HepG2 (cell line): ENCODE measurements around the gene HSCB. TPM values are rescaled to one million over a fixed set of nuclear protein-coding genes. Genes with fewer than 3 reads are reported as not detected.

ENCODE experiments used
- ASH2L ChIP-seq: fragments of 300-600, 200-600 bp; sonication (generic); IDR thresholded peaks from 2 replicates; pipeline ENCODE4 v1.7.0; 2017; ENCODE audit warnings: low read depth, mild to moderate bottlenecking, moderate library complexity, mixed read lengths, low read length; ENCODE audit not compliant: insufficient read length
- BRCA1 ChIP-seq: sonication (generic); formaldehyde crosslinking; IDR thresholded peaks from 2 replicates; pipeline ENCODE4 v1.4.0; 2020; ENCODE audit warnings: missing genetic modification reagents
- HCFC1 ChIP-seq: fragments of 150-350 bp; IDR thresholded peaks from 2 replicates; pipeline ENCODE4 v1.6.1; 2014; ENCODE audit warnings: low read depth, low read length
- RBFOX2 ChIP-seq: fragments of 200-400 bp; formaldehyde crosslinking; IDR thresholded peaks from 2 replicates; pipeline ENCODE4 v1.6.1; 2017; ENCODE audit warnings: low read depth, mild to moderate bottlenecking, low read length
- SAFB2 ChIP-seq: sonication (generic); formaldehyde crosslinking; IDR thresholded peaks from 2 replicates; pipeline ENCODE4 v1.5.1; 2020; ENCODE audit warnings: missing genetic modification reagents, low read depth, mild to moderate bottlenecking, borderline replicate concordance
- TEAD3 ChIP-seq: optimal IDR thresholded peaks from 2 replicates; pipeline ENCODE3; 2016; ENCODE audit warnings: borderline replicate concordance
- ZC3H13 ChIP-seq: sonication (generic); formaldehyde crosslinking; IDR thresholded peaks from 2 replicates; pipeline ENCODE4 v1.8.1; 2023; ENCODE audit warnings: mild to moderate bottlenecking, missing genetic modification reagents, moderate library complexity
- ZFP82 ChIP-seq: sonication (generic); formaldehyde crosslinking; IDR thresholded peaks from 2 replicates; pipeline ENCODE4 v1.5.1; 2020; ENCODE audit warnings: mild to moderate bottlenecking, missing genetic modification reagents, borderline replicate concordance
- ZNF567 ChIP-seq: sonication (generic); formaldehyde crosslinking; IDR thresholded peaks from 2 replicates; pipeline ENCODE4 v1.8.1; 2023; ENCODE audit warnings: mild to moderate bottlenecking, missing genetic modification reagents, borderline replicate concordance
- ZNF777 ChIP-seq: sonication (generic); formaldehyde crosslinking; IDR thresholded peaks from 2 replicates; pipeline ENCODE4 v1.4.0; 2020; ENCODE audit warnings: missing genetic modification reagents
- polyA plus RNA-seq, 8 experiments: library from polyadenylated mRNA; depleted of rRNA in 3 of 8; stranded (reverse) in 7 of 8; unstranded in 1 of 8; fragments of >200 nt; fragmentation: Illumina TruSeq in 4 of 8; extraction: Trizol in 4 of 8; gene quantifications; 2 replicates each; pipeline versions ENCODE4 v1.2.1 to v1.2.3, GENCODE V29; 2011 to 2016; ENCODE audit warnings: low read depth in 4 of 8, missing spikeins in 1 of 8, mixed read lengths in 1 of 8; ENCODE audit not compliant: insufficient read depth in 1 of 8
- total RNA-seq, 5 experiments: library from RNA; depleted of rRNA; stranded (reverse); fragments of >200 nt; fragmentation: Illumina TruSeq; extraction: Trizol; gene quantifications; 2 replicates each; pipeline ENCODE4 v1.2.3, GENCODE V29; 2016; ENCODE audit warnings: low read depth in 1 of 5
- TF ChIP-seq, protein P1 (sequence below): sonication (generic); formaldehyde crosslinking; IDR thresholded peaks from 2 replicates; pipeline ENCODE4 v1.4.0; 2020; ENCODE audit warnings: missing genetic modification reagents
- TF ChIP-seq, protein P2 (sequence below): sonication (generic); formaldehyde crosslinking; IDR thresholded peaks from 2 replicates; pipeline ENCODE4 v1.5.0; 2020; ENCODE audit warnings: missing genetic modification reagents
- TF ChIP-seq, protein P3 (sequence below): sonication (generic); formaldehyde crosslinking; IDR thresholded peaks from 2 replicates; pipeline ENCODE4 v1.5.0; 2020; ENCODE audit warnings: mild to moderate bottlenecking, low read depth, missing genetic modification reagents, borderline replicate concordance
- TF ChIP-seq, protein P4 (sequence below): sonication (generic); formaldehyde crosslinking; IDR thresholded peaks from 2 replicates; pipeline ENCODE4 v1.4.0; 2020; ENCODE audit warnings: missing genetic modification reagents
- TF ChIP-seq, protein P5 (sequence below): sonication (generic); formaldehyde crosslinking; IDR thresholded peaks from 2 replicates; pipeline ENCODE4 v1.4.0; 2020; ENCODE audit warnings: mild to moderate bottlenecking, missing genetic modification reagents
- TF ChIP-seq, protein P6 (sequence below): IDR thresholded peaks from 2 replicates; pipeline ENCODE4 v1.6.1; 2012; ENCODE audit warnings: low read depth, low read length, improper control_type of control experiment
- TF ChIP-seq, protein P7 (sequence below): sonication (generic); formaldehyde crosslinking; IDR thresholded peaks from 2 replicates; pipeline ENCODE4 v1.4.0; 2020; ENCODE audit warnings: missing genetic modification reagents
- TF ChIP-seq, protein P8 (sequence below): IDR thresholded peaks from 2 replicates; pipeline ENCODE4 v1.6.1; 2016; ENCODE audit warnings: missing biosample characterization, missing genetic modification reagents, low read depth

Gene HSCB
- total and polyA plus RNA-seq, 2 of the 13 experiments (the other 11 are each of a cell fraction or from before 2014, with no cell fraction given) = 15.4 to 20.9 TPM

DNA sequence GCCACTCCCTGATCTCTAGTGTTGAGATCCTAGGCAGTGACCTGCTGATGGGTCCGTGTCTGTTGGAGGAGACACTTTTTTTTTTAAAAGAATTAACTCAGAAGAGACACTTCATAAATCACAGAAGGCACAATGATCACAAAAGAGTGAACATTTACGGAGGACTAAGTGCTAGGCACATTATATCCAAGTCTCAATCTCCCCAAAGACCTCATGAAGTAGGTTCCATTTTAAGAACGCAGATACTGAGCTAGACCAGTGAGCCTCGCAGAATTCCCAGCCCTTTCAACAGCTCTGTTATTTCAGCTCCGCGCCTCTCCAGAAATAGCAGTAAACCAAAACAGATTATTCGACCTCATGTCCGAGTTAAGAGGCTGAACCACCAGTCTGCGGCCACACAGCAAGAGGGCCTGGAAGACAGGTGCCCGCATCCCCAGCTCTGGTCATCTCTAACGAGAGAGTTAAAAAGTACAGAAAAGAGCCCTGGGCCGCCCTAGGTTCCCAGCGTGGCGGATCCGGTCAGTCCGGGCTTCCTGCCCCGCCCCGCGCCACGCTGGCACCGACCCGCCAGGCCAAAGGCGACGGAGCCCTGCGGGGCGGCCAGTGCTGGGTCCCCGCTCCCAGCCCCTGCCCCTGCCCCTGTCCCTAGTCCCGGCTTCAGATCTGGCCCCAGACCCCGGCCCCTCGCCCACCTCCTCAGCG lies 57.9 kb downstream of the HSCB start (continued):
- TF ChIP-seq, protein P1, sequence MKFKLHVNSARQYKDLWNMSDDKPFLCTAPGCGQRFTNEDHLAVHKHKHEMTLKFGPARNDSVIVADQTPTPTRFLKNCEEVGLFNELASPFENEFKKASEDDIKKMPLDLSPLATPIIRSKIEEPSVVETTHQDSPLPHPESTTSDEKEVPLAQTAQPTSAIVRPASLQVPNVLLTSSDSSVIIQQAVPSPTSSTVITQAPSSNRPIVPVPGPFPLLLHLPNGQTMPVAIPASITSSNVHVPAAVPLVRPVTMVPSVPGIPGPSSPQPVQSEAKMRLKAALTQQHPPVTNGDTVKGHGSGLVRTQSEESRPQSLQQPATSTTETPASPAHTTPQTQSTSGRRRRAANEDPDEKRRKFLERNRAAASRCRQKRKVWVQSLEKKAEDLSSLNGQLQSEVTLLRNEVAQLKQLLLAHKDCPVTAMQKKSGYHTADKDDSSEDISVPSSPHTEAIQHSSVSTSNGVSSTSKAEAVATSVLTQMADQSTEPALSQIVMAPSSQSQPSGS (CRISPR knock-in tag) = no peak
- no peak for TF ChIP-seq ZNF777 (CRISPR knock-in tag)
- no peak for TF ChIP-seq ZC3H13 (CRISPR knock-in tag)
- TF ChIP-seq, protein P2, sequence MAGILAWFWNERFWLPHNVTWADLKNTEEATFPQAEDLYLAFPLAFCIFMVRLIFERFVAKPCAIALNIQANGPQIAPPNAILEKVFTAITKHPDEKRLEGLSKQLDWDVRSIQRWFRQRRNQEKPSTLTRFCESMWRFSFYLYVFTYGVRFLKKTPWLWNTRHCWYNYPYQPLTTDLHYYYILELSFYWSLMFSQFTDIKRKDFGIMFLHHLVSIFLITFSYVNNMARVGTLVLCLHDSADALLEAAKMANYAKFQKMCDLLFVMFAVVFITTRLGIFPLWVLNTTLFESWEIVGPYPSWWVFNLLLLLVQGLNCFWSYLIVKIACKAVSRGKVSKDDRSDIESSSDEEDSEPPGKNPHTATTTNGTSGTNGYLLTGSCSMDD (CRISPR knock-in tag) = no peak
- TF ChIP-seq, protein P3, sequence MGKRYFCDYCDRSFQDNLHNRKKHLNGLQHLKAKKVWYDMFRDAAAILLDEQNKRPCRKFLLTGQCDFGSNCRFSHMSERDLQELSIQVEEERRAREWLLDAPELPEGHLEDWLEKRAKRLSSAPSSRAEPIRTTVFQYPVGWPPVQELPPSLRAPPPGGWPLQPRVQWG (CRISPR knock-in tag) = no peak
- TF ChIP-seq RBFOX2 = no peak
- no peak for TF ChIP-seq ZNF567 (CRISPR knock-in tag)
- TF ChIP-seq, protein P4, sequence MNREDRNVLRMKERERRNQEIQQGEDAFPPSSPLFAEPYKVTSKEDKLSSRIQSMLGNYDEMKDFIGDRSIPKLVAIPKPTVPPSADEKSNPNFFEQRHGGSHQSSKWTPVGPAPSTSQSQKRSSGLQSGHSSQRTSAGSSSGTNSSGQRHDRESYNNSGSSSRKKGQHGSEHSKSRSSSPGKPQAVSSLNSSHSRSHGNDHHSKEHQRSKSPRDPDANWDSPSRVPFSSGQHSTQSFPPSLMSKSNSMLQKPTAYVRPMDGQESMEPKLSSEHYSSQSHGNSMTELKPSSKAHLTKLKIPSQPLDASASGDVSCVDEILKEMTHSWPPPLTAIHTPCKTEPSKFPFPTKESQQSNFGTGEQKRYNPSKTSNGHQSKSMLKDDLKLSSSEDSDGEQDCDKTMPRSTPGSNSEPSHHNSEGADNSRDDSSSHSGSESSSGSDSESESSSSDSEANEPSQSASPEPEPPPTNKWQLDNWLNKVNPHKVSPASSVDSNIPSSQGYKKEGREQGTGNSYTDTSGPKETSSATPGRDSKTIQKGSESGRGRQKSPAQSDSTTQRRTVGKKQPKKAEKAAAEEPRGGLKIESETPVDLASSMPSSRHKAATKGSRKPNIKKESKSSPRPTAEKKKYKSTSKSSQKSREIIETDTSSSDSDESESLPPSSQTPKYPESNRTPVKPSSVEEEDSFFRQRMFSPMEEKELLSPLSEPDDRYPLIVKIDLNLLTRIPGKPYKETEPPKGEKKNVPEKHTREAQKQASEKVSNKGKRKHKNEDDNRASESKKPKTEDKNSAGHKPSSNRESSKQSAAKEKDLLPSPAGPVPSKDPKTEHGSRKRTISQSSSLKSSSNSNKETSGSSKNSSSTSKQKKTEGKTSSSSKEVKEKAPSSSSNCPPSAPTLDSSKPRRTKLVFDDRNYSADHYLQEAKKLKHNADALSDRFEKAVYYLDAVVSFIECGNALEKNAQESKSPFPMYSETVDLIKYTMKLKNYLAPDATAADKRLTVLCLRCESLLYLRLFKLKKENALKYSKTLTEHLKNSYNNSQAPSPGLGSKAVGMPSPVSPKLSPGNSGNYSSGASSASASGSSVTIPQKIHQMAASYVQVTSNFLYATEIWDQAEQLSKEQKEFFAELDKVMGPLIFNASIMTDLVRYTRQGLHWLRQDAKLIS = peak; percentile 85
- TF ChIP-seq, protein P5, sequence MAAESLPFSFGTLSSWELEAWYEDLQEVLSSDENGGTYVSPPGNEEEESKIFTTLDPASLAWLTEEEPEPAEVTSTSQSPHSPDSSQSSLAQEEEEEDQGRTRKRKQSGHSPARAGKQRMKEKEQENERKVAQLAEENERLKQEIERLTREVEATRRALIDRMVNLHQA (CRISPR knock-in tag) = 0 out of 2 replicates have a peak, but pooled peaks have one; percentile 17
- TF ChIP-seq HCFC1 = no peak
- no peak for TF ChIP-seq ASH2L
- no peak for TF ChIP-seq SAFB2 (CRISPR knock-in tag)
- no peak for TF ChIP-seq TEAD3
- TF ChIP-seq, protein P6, sequence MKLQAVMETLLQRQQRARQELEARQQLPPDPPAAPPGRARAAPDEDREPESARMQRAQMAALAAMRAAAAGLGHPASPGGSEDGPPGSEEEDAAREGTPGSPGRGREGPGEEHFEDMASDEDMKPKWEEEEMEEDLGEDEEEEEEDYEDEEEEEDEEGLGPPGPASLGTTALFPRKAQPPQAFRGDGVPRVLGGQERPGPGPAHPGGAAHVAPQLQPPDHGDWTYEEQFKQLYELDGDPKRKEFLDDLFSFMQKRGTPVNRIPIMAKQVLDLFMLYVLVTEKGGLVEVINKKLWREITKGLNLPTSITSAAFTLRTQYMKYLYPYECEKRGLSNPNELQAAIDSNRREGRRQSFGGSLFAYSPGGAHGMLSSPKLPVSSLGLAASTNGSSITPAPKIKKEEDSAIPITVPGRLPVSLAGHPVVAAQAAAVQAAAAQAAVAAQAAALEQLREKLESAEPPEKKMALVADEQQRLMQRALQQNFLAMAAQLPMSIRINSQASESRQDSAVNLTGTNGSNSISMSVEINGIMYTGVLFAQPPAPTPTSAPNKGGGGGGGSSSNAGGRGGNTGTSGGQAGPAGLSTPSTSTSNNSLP = no peak
- TF ChIP-seq, protein P7, sequence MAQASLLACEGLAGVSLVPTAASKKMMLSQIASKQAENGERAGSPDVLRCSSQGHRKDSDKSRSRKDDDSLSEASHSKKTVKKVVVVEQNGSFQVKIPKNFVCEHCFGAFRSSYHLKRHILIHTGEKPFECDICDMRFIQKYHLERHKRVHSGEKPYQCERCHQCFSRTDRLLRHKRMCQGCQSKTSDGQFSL = no peak
- TF ChIP-seq BRCA1 (CRISPR knock-in tag) = no peak; the same call in 1 of the 2 replicates
- TF ChIP-seq ZFP82 (CRISPR knock-in tag) = no peak
- TF ChIP-seq, protein P8, sequence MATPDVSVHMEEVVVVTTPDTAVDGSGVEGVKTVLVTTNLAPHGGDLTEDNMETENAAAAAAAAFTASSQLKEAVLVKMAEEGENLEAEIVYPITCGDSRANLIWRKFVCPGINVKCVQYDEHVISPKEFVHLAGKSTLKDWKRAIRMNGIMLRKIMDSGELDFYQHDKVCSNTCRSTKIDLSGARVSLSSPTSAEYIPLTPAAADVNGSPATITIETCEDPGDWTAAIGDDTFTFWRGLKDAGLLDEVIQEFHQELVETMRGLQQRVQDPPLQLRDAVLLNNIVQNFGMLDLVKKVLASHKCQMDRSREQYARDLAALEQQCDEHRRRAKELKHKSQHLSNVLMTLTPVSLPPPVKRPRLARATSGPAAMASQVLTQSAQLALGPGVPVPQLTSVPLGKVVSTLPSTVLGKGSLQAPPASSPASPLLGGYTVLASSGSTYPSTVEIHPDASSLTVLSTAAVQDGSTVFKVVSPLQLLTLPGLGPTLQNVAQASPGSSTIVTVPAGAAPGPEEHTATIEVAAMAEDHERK (CRISPR knock-in tag) = no peak
